SK-N-SH (cell line): Measurements from ENCODE around the gene ANGPTL8. TPM values are rescaled to one million over a fixed set of nuclear protein-coding genes. Genes with fewer than 3 reads are reported as not detected.

Source experiments
- CTCF ChIA-PET: fragments of 300-600, 350-600 bp; formaldehyde crosslinking; extraction: SDS; loops from one replicate; lab custom pipeline; 2021; lab: Yijun Ruan, JAX
- POLR2A ChIA-PET: fragments of 350-600 bp; sonication (Branson Sonifier 250); formaldehyde crosslinking; extraction: SDS; loops from one replicate; lab custom pipeline; 2020; ENCODE audit warnings: antibody characterized with exemption, inconsistent platforms; lab: Yijun Ruan, JAX
- DNase-seq: peaks from one replicate; pipeline ENCODE4 v3.0.0; 2012
- H2AFZ ChIP-seq: fragments of 200-600 bp; sonication (generic); 2 replicates; pipeline ENCODE4 v1.8.1; 2016; ENCODE audit warnings: antibody characterized with exemption, mild to moderate bottlenecking, low read depth
- H3F3A ChIP-seq: fragments of 200-600 bp; sonication (generic); replicated peaks from 2 replicates; pipeline ENCODE3; 2016; ENCODE audit warnings: antibody characterized with exemption, mild to moderate bottlenecking; ENCODE audit not compliant: insufficient read depth
- H3K27ac ChIP-seq, 2 experiments: fragments of 200-500 bp in 1 of 2; fragments of 200-600 bp in 1 of 2; sonication (Bioruptor generic) in 1 of 2; sonication (generic), shearing (Covaris generic) in 1 of 2; 2 replicates each; pipeline versions ENCODE4 v1.5.1 to v1.6.1; 2014 to 2016; ENCODE audit warnings: low read depth in 2 of 2, inconsistent platforms in 1 of 2, low read length in 1 of 2, mild to moderate bottlenecking in 1 of 2, mixed read lengths in 1 of 2
- H3K27me3 ChIP-seq: fragments of 200-600 bp; sonication (generic), shearing (Covaris generic); 2 replicates; pipeline ENCODE4 v1.6.1; 2016; ENCODE audit warnings: mixed run types; ENCODE audit not compliant: insufficient read depth
- H3K36me3 ChIP-seq, 2 experiments: fragments of 200-500 bp in 1 of 2; fragments of 200-600 bp in 1 of 2; sonication (Bioruptor generic) in 1 of 2; sonication (generic) in 1 of 2; replicated peaks in 1 of 2; 2 replicates each; pipeline versions ENCODE3 to v1.5.1; 2014 to 2016; ENCODE audit warnings: low read length in 1 of 2, mild to moderate bottlenecking in 1 of 2; ENCODE audit not compliant: insufficient read depth in 2 of 2, control insufficient read depth in 1 of 2
- H3K4me1 ChIP-seq, 2 experiments: fragments of 200-500 bp in 1 of 2; fragments of 200-600 bp in 1 of 2; sonication (Bioruptor generic) in 1 of 2; sonication (generic), shearing (Covaris generic) in 1 of 2; 2 replicates each; pipeline versions ENCODE4 v1.5.1 to v1.6.1; 2014 to 2016; ENCODE audit warnings: low read depth in 1 of 2, low read length in 1 of 2, mixed run types in 1 of 2; ENCODE audit not compliant: insufficient read depth in 2 of 2, control insufficient read depth in 1 of 2
- H3K4me2 ChIP-seq: fragments of 200-600 bp; sonication (generic), shearing (Covaris generic); 2 replicates; pipeline ENCODE4 v1.6.1; 2017; ENCODE audit warnings: mixed run types
- H3K4me3 ChIP-seq, 2 experiments: fragments of 200-500 bp in 1 of 2; fragments of 200-600 bp in 1 of 2; sonication (Bioruptor generic) in 1 of 2; sonication (generic), shearing (Covaris generic) in 1 of 2; 2 replicates each; pipeline versions ENCODE4 v1.5.1 to v1.8.1; 2014 to 2016; ENCODE audit warnings: low read depth in 2 of 2, inconsistent platforms in 1 of 2, low read length in 1 of 2, mild to moderate bottlenecking in 1 of 2, mixed read lengths in 1 of 2, moderate library complexity in 1 of 2
- H3K79me2 ChIP-seq: fragments of 200-600 bp; sonication (generic); 2 replicates; pipeline ENCODE4 v1.8.1; 2017; ENCODE audit warnings: mild to moderate bottlenecking; ENCODE audit not compliant: insufficient read depth
- H3K9ac ChIP-seq: fragments of 200-600 bp; sonication (generic); 2 replicates; pipeline ENCODE4 v1.6.1; 2017; ENCODE audit warnings: mixed run types
- H3K9me2 ChIP-seq: fragments of 200-600 bp; sonication (generic); 2 replicates; pipeline ENCODE4 v1.6.1; 2017; ENCODE audit warnings: mixed run types
- H3K9me3 ChIP-seq: fragments of 200-600 bp; sonication (generic); 2 replicates; pipeline ENCODE4 v1.6.1; 2017; ENCODE audit warnings: mixed run types, mild to moderate bottlenecking, moderate library complexity
- H4K20me1 ChIP-seq: fragments of 200-600 bp; sonication (generic); 2 replicates; pipeline ENCODE4 v1.6.1; 2017; ENCODE audit warnings: mild to moderate bottlenecking, mixed run types; ENCODE audit not compliant: insufficient read depth
- CHD2 ChIP-seq: fragments of 150-350 bp; IDR thresholded peaks from 2 replicates; pipeline ENCODE4 v1.6.1; 2018; ENCODE audit warnings: low read length; ENCODE audit not compliant: partially characterized antibody
- EP300 ChIP-seq, 2 experiments: IDR thresholded peaks; 2 replicates each; pipeline versions ENCODE4 v1.4.0 to v1.6.1; 2012; ENCODE audit warnings: borderline replicate concordance in 1 of 2, low read depth in 1 of 2, low read length in 1 of 2
- FOSL2 ChIP-seq: IDR thresholded peaks from 2 replicates; pipeline ENCODE4 v1.4.0; 2012; ENCODE audit warnings: low read depth, mild to moderate bottlenecking, moderate library complexity, borderline replicate concordance
- JUND ChIP-seq: IDR thresholded peaks from 2 replicates; pipeline ENCODE4 v1.4.0; 2012
- MXI1 ChIP-seq: IDR thresholded peaks from 2 replicates; pipeline ENCODE4 v1.6.1; 2012; ENCODE audit warnings: mild to moderate bottlenecking, low read depth, low read length, improper control_type of control experiment
- NFIC ChIP-seq: IDR thresholded peaks from 2 replicates; pipeline ENCODE4 v1.4.0; 2012; ENCODE audit warnings: borderline replicate concordance
- POLR2AphosphoS5 ChIP-seq: IDR thresholded peaks from 2 replicates; pipeline ENCODE4 v1.6.1; 2012; ENCODE audit warnings: low read depth, low read length
- RFX5 ChIP-seq: IDR thresholded peaks from 2 replicates; pipeline ENCODE4 v1.6.1; 2012; ENCODE audit warnings: mild to moderate bottlenecking, improper control_type of control experiment, low read length
- SIN3A ChIP-seq: IDR thresholded peaks from 2 replicates; pipeline ENCODE4 v1.6.1; 2012; ENCODE audit warnings: low read depth, mild to moderate bottlenecking, low read length, moderate library complexity, borderline replicate concordance
- SMC3 ChIP-seq: IDR thresholded peaks from 2 replicates; pipeline ENCODE4 v1.6.1; 2012; ENCODE audit warnings: low read depth, low read length, improper control_type of control experiment
- TCF12 ChIP-seq: IDR thresholded peaks from 2 replicates; pipeline ENCODE4 v1.4.0; 2012
- TEAD4 ChIP-seq: IDR thresholded peaks from 2 replicates; pipeline ENCODE4 v1.4.0; 2012; ENCODE audit warnings: mild to moderate bottlenecking, borderline replicate concordance; ENCODE audit not compliant: insufficient read depth
- WGBS: methylation state at CpG from one replicate; pipeline ENCODE4 v1.1.6; 2017; ENCODE audit warnings: low lambda C conversion rate; 5-methylcytosine and 5-hydroxymethylcytosine counted together
- polyA plus RNA-seq, 3 experiments: library from polyadenylated mRNA; depleted of rRNA; stranded (reverse); fragments of >200 nt; gene quantifications; 2 replicates each; pipeline ENCODE4 v1.2.3, GENCODE V29; 2012
- TF ChIP-seq, protein P1 (sequence below): IDR thresholded peaks from 2 replicates; pipeline ENCODE4 v1.4.0; 2012; ENCODE audit warnings: low read depth, borderline replicate concordance
- TF ChIP-seq, protein P2 (sequence below): fragments of 150-350 bp; IDR thresholded peaks from 2 replicates; pipeline ENCODE4 v1.6.1; 2017; ENCODE audit warnings: antibody characterized with exemption, low read length, low read depth, borderline replicate concordance
- TF ChIP-seq, protein P3 (sequence below): IDR thresholded peaks from 2 replicates; pipeline ENCODE4 v1.4.0; 2012; ENCODE audit warnings: low read depth
- TF ChIP-seq, protein P4 (sequence below): fragments of 200-600 bp; sonication (generic); IDR thresholded peaks from 2 replicates; pipeline ENCODE4 v1.6.1; 2017; ENCODE audit warnings: antibody characterized with exemption, mild to moderate bottlenecking, moderate library complexity

The ANGPTL8 gene
- polyA plus RNA-seq, 1 of the 3 experiments (the other 2 are of a cell fraction): 0.21 TPM

DNA sequence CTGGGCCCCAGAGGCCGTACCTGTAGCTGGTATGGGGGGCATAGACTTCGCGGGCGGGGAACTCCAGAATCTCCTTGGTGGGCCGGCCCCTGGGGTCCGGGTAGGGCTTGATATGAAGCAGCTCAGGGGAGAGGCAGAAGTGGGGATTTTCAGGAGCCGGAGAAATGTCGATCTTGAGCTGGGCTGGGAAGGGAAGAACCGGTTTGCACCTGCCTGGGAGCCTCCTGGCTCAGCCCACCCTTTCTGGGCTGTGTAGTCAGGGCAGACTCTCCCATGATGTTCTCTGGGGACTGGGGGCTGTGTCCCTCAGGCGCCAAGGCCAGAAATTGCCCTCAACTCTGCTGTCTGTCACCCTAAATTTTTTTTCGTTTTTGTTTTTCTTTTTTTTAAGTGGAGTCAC is 2.6 kb downstream of the ANGPTL8 start:
- TF ChIP-seq TEAD4: no peak
- no peak for TF ChIP-seq EP300 (IDR thresholded peaks at IDR 0.05; ENCODE audit: borderline replicate concordance in 1 of 2, low read depth in 1 of 2, low read length in 1 of 2)
- TF ChIP-seq NFIC: no peak
- no peak for TF ChIP-seq RFX5
- TF ChIP-seq, protein P1, sequence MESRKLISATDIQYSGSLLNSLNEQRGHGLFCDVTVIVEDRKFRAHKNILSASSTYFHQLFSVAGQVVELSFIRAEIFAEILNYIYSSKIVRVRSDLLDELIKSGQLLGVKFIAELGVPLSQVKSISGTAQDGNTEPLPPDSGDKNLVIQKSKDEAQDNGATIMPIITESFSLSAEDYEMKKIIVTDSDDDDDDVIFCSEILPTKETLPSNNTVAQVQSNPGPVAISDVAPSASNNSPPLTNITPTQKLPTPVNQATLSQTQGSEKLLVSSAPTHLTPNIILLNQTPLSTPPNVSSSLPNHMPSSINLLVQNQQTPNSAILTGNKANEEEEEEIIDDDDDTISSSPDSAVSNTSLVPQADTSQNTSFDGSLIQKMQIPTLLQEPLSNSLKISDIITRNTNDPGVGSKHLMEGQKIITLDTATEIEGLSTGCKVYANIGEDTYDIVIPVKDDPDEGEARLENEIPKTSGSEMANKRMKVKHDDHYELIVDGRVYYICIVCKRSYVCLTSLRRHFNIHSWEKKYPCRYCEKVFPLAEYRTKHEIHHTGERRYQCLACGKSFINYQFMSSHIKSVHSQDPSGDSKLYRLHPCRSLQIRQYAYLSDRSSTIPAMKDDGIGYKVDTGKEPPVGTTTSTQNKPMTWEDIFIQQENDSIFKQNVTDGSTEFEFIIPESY: no peak
- TF ChIP-seq FOSL2: no peak
- no peak for TF ChIP-seq CHD2
- TF ChIP-seq, protein P2, sequence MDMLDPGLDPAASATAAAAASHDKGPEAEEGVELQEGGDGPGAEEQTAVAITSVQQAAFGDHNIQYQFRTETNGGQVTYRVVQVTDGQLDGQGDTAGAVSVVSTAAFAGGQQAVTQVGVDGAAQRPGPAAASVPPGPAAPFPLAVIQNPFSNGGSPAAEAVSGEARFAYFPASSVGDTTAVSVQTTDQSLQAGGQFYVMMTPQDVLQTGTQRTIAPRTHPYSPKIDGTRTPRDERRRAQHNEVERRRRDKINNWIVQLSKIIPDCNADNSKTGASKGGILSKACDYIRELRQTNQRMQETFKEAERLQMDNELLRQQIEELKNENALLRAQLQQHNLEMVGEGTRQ: no peak
- TF ChIP-seq SIN3A: no peak
- TF ChIP-seq TCF12: no peak
- no peak for TF ChIP-seq POLR2AphosphoS5
- TF ChIP-seq SMC3: no peak
- TF ChIP-seq, protein P3, sequence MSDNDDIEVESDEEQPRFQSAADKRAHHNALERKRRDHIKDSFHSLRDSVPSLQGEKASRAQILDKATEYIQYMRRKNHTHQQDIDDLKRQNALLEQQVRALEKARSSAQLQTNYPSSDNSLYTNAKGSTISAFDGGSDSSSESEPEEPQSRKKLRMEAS: no peak
- no peak for TF ChIP-seq MXI1
- TF ChIP-seq JUND: no peak
- TF ChIP-seq, protein P4, sequence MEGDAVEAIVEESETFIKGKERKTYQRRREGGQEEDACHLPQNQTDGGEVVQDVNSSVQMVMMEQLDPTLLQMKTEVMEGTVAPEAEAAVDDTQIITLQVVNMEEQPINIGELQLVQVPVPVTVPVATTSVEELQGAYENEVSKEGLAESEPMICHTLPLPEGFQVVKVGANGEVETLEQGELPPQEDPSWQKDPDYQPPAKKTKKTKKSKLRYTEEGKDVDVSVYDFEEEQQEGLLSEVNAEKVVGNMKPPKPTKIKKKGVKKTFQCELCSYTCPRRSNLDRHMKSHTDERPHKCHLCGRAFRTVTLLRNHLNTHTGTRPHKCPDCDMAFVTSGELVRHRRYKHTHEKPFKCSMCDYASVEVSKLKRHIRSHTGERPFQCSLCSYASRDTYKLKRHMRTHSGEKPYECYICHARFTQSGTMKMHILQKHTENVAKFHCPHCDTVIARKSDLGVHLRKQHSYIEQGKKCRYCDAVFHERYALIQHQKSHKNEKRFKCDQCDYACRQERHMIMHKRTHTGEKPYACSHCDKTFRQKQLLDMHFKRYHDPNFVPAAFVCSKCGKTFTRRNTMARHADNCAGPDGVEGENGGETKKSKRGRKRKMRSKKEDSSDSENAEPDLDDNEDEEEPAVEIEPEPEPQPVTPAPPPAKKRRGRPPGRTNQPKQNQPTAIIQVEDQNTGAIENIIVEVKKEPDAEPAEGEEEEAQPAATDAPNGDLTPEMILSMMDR: no peak
- H3F3A ChIP-seq: peaks cover 11% of the 10 kb centered on the region
- H3K79me2 ChIP-seq: no peaks in the 10 kb centered on the region
- no peak overlapping the region for H3K27ac ChIP-seq
- H4K20me1 ChIP-seq: no peaks in the 10 kb centered on the region; the same call in 1 of the 2 replicates
- peaks cover 0 to 5% of the 10 kb centered on the region in 2 experiments for H3K36me3 ChIP-seq
- no peak overlapping the region for H3K4me2 ChIP-seq
- ChIA-PET POLR2A (no interaction called here), CTCF (interaction anchor here (0.8 to 4.1 kb wide), 10 partner anchors 12 to 240 kb away, joined by 3 to 57 read pairs (median 6); partner anchors contain the start of genes CCDC159, DOCK6 and TMEM205)
- peaks cover 0 to 4% of the 10 kb centered on the region in 2 experiments; a peak in 1 of 4 replicates for H3K4me1 ChIP-seq
- H3K4me3 ChIP-seq: no peak overlapping the region
- H2AFZ ChIP-seq: no peak overlapping the region
- 95% methylated on average over 9 of the region's 11 CpGs for WGBS
- H3K9ac ChIP-seq: no peak overlapping the region
- H3K9me2 ChIP-seq: no peaks in the 10 kb centered on the region
- DNase-seq: no peak
- H3K9me3 ChIP-seq: no peaks in the 10 kb centered on the region
- H3K27me3 ChIP-seq: no peaks in the 10 kb centered on the region
